Suprapubic skin (tissue), 4 donors: ENCODE measurements around the gene PDIA3. TPM values are rescaled to one million over a fixed set of nuclear protein-coding genes. Genes with fewer than 3 reads are reported as not detected.
"Not testable (repeated sequence)": the region's sequence is repeated elsewhere in the genome, so short reads cannot be mapped to it uniquely, and the experiment has no call there.

Experiments used
- DNase-seq, 2 donors: peaks; one replicate each; pipeline ENCODE4 v3.0.0-alpha.2; 2019; ENCODE audit warnings: low spot score in 2 of 2
- H3K27ac ChIP-seq: fragments of 200-600 bp; sonication (generic); one replicate; pipeline ENCODE4 v1.5.1; 2019
- H3K27me3 ChIP-seq: fragments of 200-600 bp; sonication (generic); one replicate; pipeline ENCODE4 v1.5.1; 2019
- H3K36me3 ChIP-seq: fragments of 200-600 bp; sonication (generic); one replicate; pipeline ENCODE4 v1.5.1; 2019
- H3K4me1 ChIP-seq: fragments of 200-600 bp; sonication (generic); one replicate; pipeline ENCODE4 v1.5.1; 2019
- H3K4me3 ChIP-seq: fragments of 200-600 bp; sonication (generic); one replicate; pipeline ENCODE4 v1.5.1; 2019; ENCODE audit warnings: mild to moderate bottlenecking
- H3K9me3 ChIP-seq: fragments of 200-600 bp; sonication (generic); one replicate; pipeline ENCODE4 v1.5.1; 2019
- CTCF ChIP-seq, 2 donors: fragments of 200-600 bp in 1 of 2; fragments of 450-650 bp in 1 of 2; sonication (generic) in 1 of 2; IDR thresholded peaks; one replicate each; pipeline ENCODE4 v1.5.1; 2016 to 2019; ENCODE audit warnings: antibody characterized with exemption in 2 of 2, mild to moderate bottlenecking in 1 of 2, moderate library complexity in 1 of 2
- EP300 ChIP-seq: sonication (generic); formaldehyde crosslinking; IDR thresholded peaks from one replicate; pipeline ENCODE4 v1.6.1; 2017; ENCODE audit warnings: antibody characterized with exemption
- POLR2A ChIP-seq, 2 donors: fragments of 450-650 bp; IDR thresholded peaks; one replicate each; pipeline ENCODE4 v1.6.1; 2017; ENCODE audit warnings: antibody characterized with exemption in 2 of 2, mild to moderate bottlenecking in 2 of 2, moderate library complexity in 2 of 2
- POLR2AphosphoS5 ChIP-seq, 3 donors: sonication (generic); formaldehyde crosslinking; IDR thresholded peaks; one replicate each; pipeline ENCODE4 v1.6.1; 2017; ENCODE audit warnings: antibody characterized with exemption in 3 of 3
- WGBS: methylation state at CpG from one replicate; pipeline ENCODE4 v1.1.5; 2018; 5-methylcytosine and 5-hydroxymethylcytosine counted together
- total RNA-seq, 4 donors: library from RNA; depleted of rRNA; stranded (reverse); fragments of >200 nt; gene quantifications; one replicate each; pipeline ENCODE4 v1.1.0, GENCODE V29; 2016

Gene PDIA3
- total RNA-seq, 4 donors from 2014 or later = 57.1 to 157 (median 100.0) TPM

GRCh38 chr15:43799945-43800285 is 53.7 kb downstream of the PDIA3 start, which contains the start of gene SERINC4:
SERINC4 (minus strand) TSS chr15:43800220; CDS start chr15:43799986, 234 bp downstream.
- no peak for DNase-seq
- H3K36me3 ChIP-seq = peaks cover 62% of the 10 kb centered on the region
- H3K4me1 ChIP-seq = peaks cover 54% of the 10 kb centered on the region
- TF ChIP-seq EP300 (no peak), POLR2AphosphoS5 (IDR thresholded peaks at IDR 0.05) (no peak), POLR2A (IDR thresholded peaks at IDR 0.05) (no peak), CTCF (IDR thresholded peaks at IDR 0.05) (no peak)
- 82% methylated on average over 7 of the region's 8 CpGs for WGBS
- H3K27me3 ChIP-seq = no peaks in the 10 kb centered on the region
- H3K9me3 ChIP-seq = no peaks in the 10 kb centered on the region
- H3K4me3 ChIP-seq = peak within 1 kb of the TSS; percentile 71
- H3K27ac ChIP-seq = peak within 1 kb of the TSS; percentile 85

GRCh38 chr15:43800286-43801141 is 54.3 kb downstream of the PDIA3 start, which contains the start of gene HYPK:
HYPK (plus strand) TSS chr15:43800599; CDS start chr15:43800623, 24 bp downstream.
- peaks cover 48% of the 10 kb centered on the region for H3K4me1 ChIP-seq
- peak within 1 kb of the TSS; percentile 85 for H3K27ac ChIP-seq
- no peaks in the 10 kb centered on the region for H3K9me3 ChIP-seq
- peak; percentile 26 to 70 for TF ChIP-seq POLR2A (IDR thresholded peaks at IDR 0.05)
- TF ChIP-seq POLR2AphosphoS5 (IDR thresholded peaks at IDR 0.05) = peak in 2 of 3 donors; percentile 41 to 77
- no peak for TF ChIP-seq EP300
- H3K27me3 ChIP-seq = no peaks in the 10 kb centered on the region
- peaks cover 62% of the 10 kb centered on the region for H3K36me3 ChIP-seq
- WGBS = 9% methylated on average over 44 of the region's 44 CpGs
- DNase-seq = peak; percentile 97 to 98
- peak within 1 kb of the TSS; percentile 71 for H3K4me3 ChIP-seq

DNA sequence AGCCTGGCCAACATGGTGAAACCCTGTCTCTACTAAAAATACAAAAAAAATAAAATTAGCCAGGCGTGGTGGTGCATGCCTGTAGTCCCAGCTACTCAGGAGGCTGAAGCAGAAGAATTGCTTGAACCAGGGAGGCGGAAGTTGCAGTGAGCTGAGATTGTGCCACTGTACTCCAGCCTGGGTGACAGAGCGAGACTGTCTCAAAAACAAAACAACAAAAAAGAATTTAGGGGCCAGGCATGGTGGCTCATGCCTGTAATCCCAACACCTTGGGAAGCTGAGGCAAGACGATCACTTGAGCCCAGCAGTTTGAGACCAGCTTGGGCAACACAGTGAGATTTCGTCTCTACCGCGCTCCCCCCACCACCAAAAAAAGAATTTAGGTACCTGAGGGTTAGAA is 56.4 kb downstream of the PDIA3 start:
- peaks cover 36% of the 10 kb centered on the region for H3K4me1 ChIP-seq
- not testable (repeated sequence) for H3K27ac ChIP-seq, H3K27me3 ChIP-seq, H3K9me3 ChIP-seq, H3K4me3 ChIP-seq, DNase-seq
- peaks cover 70% of the 10 kb centered on the region for H3K36me3 ChIP-seq
- WGBS = 94% methylated on average over 7 of the region's 7 CpGs

DNA sequence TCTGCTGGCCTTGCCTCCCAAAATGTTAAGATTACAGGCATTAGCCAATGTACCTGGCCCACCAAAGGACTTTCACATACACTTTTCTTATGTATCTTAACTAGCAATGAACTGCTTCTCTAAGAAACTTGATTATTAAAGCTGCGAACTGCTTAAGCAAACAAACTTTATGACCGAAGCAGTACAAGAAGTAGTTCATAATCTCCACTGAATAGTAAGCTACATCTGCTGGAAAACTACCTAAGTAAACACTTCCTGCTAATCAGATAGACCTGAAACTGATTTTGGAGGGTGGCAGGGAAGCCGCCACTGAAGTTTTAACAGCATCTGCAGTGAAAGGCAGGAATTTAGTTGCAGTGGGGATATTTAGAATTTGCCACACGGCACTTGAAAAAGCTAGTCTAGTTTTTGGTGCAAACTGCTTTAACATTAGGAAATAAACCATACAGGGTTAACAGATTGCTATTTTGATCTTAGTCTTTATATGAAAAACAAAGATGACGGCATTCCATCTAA is 62.3 kb downstream of the PDIA3 start:
- Histone ChIP-seq H3K36me3 (peaks cover 98% of the 10 kb centered on the region), H3K27me3 (no peaks in the 10 kb centered on the region), H3K27ac (no peak overlapping the region), H3K4me1 (no peaks in the 10 kb centered on the region), H3K9me3 (no peaks in the 10 kb centered on the region), H3K4me3 (no peak overlapping the region)
- DNase-seq = no peak
- TF ChIP-seq CTCF (IDR thresholded peaks at IDR 0.05) (no peak), EP300 (no peak), POLR2A (IDR thresholded peaks at IDR 0.05) (no peak), POLR2AphosphoS5 (IDR thresholded peaks at IDR 0.05) (no peak)
- WGBS = 95% methylated on average over 5 of the region's 5 CpGs

GRCh38 chr15:43808960-43809678 is 62.9 kb downstream of the PDIA3 start:
- TF ChIP-seq POLR2AphosphoS5 (IDR thresholded peaks at IDR 0.05) (no peak), EP300 (no peak), POLR2A (IDR thresholded peaks at IDR 0.05) (no peak), CTCF (IDR thresholded peaks at IDR 0.05) (no peak)
- Histone ChIP-seq H3K9me3 (no peaks in the 10 kb centered on the region), H3K27me3 (no peaks in the 10 kb centered on the region), H3K27ac (no peak overlapping the region), H3K36me3 (peaks cover 100% of the 10 kb centered on the region), H3K4me3 (no peak overlapping the region), H3K4me1 (no peaks in the 10 kb centered on the region)
- 88% methylated on average over 6 of the region's 6 CpGs for WGBS
- no peak for DNase-seq

GRCh38 chr15:43815064-43815463 is 68.8 kb downstream of the PDIA3 start:
- H3K36me3 ChIP-seq = peaks cover 62% of the 10 kb centered on the region
- WGBS = 90% methylated on average over 5 of the region's 5 CpGs
- not testable (repeated sequence) for H3K4me3 ChIP-seq, DNase-seq, H3K27ac ChIP-seq, H3K9me3 ChIP-seq, H3K4me1 ChIP-seq, H3K27me3 ChIP-seq
